GM18870 (cell line): ENCODE measurements around the gene MPC1.

Source experiments
- ATAC-seq: cut with Tn5 transposase; IDR thresholded peaks from one replicate; pipeline ENCODE4 v1.9.1; 2021; ENCODE audit warnings: moderate library complexity; ENCODE audit not compliant: unreplicated experiment

Gene MPC1

GRCh38 chr6:166318649-166319600 lies 63.8 kb downstream of the MPC1 start:
- ATAC-seq = no peak

GRCh38 chr6:166318227-166318626 lies 64.5 kb downstream of the MPC1 start:
- ATAC-seq = no peak

- ATAC-seq = no peak
Observed at GRCh38 chr6:166317261-166318212, 65.2 kb downstream of the MPC1 start.

DNA sequence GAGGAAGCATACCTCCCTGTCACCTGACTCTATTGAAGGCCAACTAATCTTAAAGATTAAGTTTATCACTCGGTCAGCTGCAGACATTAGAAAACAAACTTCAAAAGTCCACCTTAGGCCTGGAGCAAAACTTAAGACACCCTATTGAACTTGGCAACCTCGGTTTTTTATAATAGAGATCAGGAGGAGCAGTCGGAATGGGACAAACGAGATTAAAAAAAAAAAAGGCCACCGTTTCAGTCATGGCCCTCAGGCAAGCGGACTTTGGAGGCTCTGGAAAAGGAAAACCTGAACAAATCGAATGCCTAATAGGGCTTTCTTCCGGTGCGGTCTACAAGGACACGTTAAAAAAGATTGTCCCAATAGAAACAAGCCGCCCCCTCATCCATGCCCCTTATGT lies 67.3 kb downstream of the MPC1 start:
- no peak for ATAC-seq
